Tibial nerve (tissue), 3 donors: ENCODE measurements around the gene RFX7.
"Not testable (repeated sequence)": the region's sequence is repeated elsewhere in the genome, so short reads cannot be mapped to it uniquely, and the experiment has no call there.

Source experiments
- POLR2A ChIP-seq, 2 donors: fragments of 450-650 bp; IDR thresholded peaks; one replicate each; pipeline ENCODE4 v1.6.1; 2017; ENCODE audit warnings: antibody characterized with exemption in 2 of 2, mild to moderate bottlenecking in 2 of 2, moderate library complexity in 2 of 2
- TF ChIP-seq, protein P1 (sequence below), 5 experiments: fragments of 200-600 bp in 3 of 5; fragments of 450-650 bp in 2 of 5; sonication (generic) in 3 of 5; IDR thresholded peaks; one replicate each; pipeline ENCODE4 v1.5.1; 2016 to 2019; ENCODE audit warnings: antibody characterized with exemption in 5 of 5, mild to moderate bottlenecking in 3 of 5, moderate library complexity in 2 of 5

DNA sequence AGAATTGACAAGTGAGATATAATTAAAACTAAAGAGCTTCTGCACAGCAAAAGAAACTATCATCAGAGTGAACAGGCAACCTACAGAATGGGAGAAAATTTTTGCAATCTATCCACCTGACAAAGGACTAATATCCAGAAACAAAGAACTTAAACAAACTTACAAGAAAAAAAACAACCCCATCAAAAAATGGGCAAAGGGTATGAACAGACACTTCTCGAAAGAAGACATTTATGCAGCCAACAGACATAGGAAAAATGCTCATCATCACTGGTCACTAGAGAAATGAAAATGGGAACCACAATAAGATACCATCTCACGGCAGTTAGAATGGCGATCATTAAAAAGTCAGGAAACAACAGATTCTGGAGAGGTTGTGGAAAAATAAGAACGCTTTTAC lies 88.9 kb downstream of the RFX7 start:
- TF ChIP-seq, protein P1, sequence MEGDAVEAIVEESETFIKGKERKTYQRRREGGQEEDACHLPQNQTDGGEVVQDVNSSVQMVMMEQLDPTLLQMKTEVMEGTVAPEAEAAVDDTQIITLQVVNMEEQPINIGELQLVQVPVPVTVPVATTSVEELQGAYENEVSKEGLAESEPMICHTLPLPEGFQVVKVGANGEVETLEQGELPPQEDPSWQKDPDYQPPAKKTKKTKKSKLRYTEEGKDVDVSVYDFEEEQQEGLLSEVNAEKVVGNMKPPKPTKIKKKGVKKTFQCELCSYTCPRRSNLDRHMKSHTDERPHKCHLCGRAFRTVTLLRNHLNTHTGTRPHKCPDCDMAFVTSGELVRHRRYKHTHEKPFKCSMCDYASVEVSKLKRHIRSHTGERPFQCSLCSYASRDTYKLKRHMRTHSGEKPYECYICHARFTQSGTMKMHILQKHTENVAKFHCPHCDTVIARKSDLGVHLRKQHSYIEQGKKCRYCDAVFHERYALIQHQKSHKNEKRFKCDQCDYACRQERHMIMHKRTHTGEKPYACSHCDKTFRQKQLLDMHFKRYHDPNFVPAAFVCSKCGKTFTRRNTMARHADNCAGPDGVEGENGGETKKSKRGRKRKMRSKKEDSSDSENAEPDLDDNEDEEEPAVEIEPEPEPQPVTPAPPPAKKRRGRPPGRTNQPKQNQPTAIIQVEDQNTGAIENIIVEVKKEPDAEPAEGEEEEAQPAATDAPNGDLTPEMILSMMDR (IDR thresholded peaks at IDR 0.05): not testable (repeated sequence)
- not testable (repeated sequence) for TF ChIP-seq POLR2A (IDR thresholded peaks at IDR 0.05)
